OCI-LY3 (cell line): ENCODE results near the gene PRDM2.

Experiments used
- H2AFZ ChIP-seq: fragments of 200-600, 300-600 bp; shearing (Covaris generic); 2 replicates; pipeline ENCODE4 v1.6.0; 2014; ENCODE audit warnings: antibody characterized with exemption, low read depth, low read length
- H3K27ac ChIP-seq: fragments of 200-600, 300-600 bp; sonication (generic); 2 replicates; pipeline ENCODE4 v1.5.1; 2014; ENCODE audit warnings: mild to moderate bottlenecking, low read length, moderate library complexity, mixed read lengths
- H3K27me3 ChIP-seq: fragments of 200-600, 300-600 bp; sonication (generic); 2 replicates; pipeline ENCODE4 v1.6.1; 2014; ENCODE audit warnings: low read depth, low read length, mixed read lengths
- H3K36me3 ChIP-seq: fragments of 200-600, 300-600 bp; sonication (generic); replicated peaks from 2 replicates; pipeline ENCODE3; 2014; ENCODE audit warnings: low read depth, low read length, mixed read lengths
- H3K4me1 ChIP-seq: fragments of 300-600, 200-600 bp; sonication (generic); 2 replicates; pipeline ENCODE4 v1.6.1; 2014; ENCODE audit warnings: low read length, mixed read lengths
- H3K4me2 ChIP-seq: fragments of 200-600, 300-600 bp; sonication (generic); 2 replicates; pipeline ENCODE4 v1.6.1; 2014; ENCODE audit warnings: low read length, mixed read lengths
- H3K4me3 ChIP-seq: fragments of 300-600, 200-600 bp; sonication (generic); 2 replicates; pipeline ENCODE4 v1.5.1; 2014; ENCODE audit warnings: antibody characterized with exemption, mild to moderate bottlenecking, low read length, moderate library complexity
- H3K79me2 ChIP-seq: fragments of 300-600, 200-600 bp; shearing (Covaris generic); 2 replicates; pipeline ENCODE4 v1.6.1; 2014; ENCODE audit warnings: mild to moderate bottlenecking, low read length, mixed read lengths
- H3K9ac ChIP-seq: fragments of 300-600, 200-600 bp; shearing (Covaris generic); 2 replicates; pipeline ENCODE4 v1.6.0; 2014; ENCODE audit warnings: mild to moderate bottlenecking, low read length, moderate library complexity
- H3K9me3 ChIP-seq: fragments of 200-600, 300-600 bp; shearing (Covaris generic); 2 replicates; pipeline ENCODE4 v1.6.1; 2014; ENCODE audit warnings: low read length, mixed read lengths; ENCODE audit not compliant: insufficient read depth
- H4K20me1 ChIP-seq: fragments of 200-600, 300-600 bp; sonication (generic); 2 replicates; pipeline ENCODE4 v1.6.1; 2016; ENCODE audit warnings: low read length, mixed read lengths; ENCODE audit not compliant: insufficient read depth
- EZH2phosphoT487 ChIP-seq: fragments of 200-600 bp; shearing (Covaris generic); IDR thresholded peaks from 2 replicates; pipeline ENCODE4 v1.6.1; 2018; ENCODE audit warnings: antibody characterized with exemption, mixed run types, low read depth
- TF ChIP-seq, protein P1 (sequence below): fragments of 200-600, 300-600 bp; sonication (generic); IDR thresholded peaks from 2 replicates; pipeline ENCODE4 v1.5.1; 2014; ENCODE audit warnings: antibody characterized with exemption, low read length, low read depth

Gene PRDM2

DNA sequence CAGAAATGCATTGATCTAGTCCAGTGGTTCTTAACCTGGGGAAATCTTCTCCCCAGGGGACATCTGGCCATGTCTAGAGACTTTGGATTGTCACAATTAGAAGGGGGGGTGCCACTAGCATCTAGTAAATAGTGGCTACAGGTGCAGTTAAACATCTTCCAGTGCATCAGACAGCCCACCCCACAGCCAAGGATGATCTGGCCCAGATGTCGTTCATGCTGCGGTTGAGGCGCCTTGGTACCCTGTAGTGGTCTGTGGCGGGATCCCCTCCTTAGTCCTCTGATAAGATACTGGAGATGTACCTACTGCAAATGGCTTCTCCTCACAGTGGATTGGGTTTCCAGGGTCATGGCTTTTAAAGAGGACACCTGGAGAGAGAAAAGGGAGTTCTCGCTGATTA, 69.8 kb downstream of the PRDM2 start:
- no peak overlapping the region for H3K9ac ChIP-seq
- H3K27me3 ChIP-seq: no peaks in the 10 kb centered on the region
- H3K4me3 ChIP-seq: no peak overlapping the region
- no peak overlapping the region for H3K27ac ChIP-seq
- H3K79me2 ChIP-seq: peaks cover 98% of the 10 kb centered on the region
- peaks cover 75% of the 10 kb centered on the region for H4K20me1 ChIP-seq
- H3K4me1 ChIP-seq: peaks cover 4% of the 10 kb centered on the region; the same call in 1 of the 2 replicates
- H3K36me3 ChIP-seq: peaks cover 45% of the 10 kb centered on the region
- H3K4me2 ChIP-seq: no peak overlapping the region
- TF ChIP-seq EZH2phosphoT487: no peak
- TF ChIP-seq, protein P1, sequence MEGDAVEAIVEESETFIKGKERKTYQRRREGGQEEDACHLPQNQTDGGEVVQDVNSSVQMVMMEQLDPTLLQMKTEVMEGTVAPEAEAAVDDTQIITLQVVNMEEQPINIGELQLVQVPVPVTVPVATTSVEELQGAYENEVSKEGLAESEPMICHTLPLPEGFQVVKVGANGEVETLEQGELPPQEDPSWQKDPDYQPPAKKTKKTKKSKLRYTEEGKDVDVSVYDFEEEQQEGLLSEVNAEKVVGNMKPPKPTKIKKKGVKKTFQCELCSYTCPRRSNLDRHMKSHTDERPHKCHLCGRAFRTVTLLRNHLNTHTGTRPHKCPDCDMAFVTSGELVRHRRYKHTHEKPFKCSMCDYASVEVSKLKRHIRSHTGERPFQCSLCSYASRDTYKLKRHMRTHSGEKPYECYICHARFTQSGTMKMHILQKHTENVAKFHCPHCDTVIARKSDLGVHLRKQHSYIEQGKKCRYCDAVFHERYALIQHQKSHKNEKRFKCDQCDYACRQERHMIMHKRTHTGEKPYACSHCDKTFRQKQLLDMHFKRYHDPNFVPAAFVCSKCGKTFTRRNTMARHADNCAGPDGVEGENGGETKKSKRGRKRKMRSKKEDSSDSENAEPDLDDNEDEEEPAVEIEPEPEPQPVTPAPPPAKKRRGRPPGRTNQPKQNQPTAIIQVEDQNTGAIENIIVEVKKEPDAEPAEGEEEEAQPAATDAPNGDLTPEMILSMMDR: no peak
- no peak overlapping the region for H2AFZ ChIP-seq
- H3K9me3 ChIP-seq: no peaks in the 10 kb centered on the region

DNA sequence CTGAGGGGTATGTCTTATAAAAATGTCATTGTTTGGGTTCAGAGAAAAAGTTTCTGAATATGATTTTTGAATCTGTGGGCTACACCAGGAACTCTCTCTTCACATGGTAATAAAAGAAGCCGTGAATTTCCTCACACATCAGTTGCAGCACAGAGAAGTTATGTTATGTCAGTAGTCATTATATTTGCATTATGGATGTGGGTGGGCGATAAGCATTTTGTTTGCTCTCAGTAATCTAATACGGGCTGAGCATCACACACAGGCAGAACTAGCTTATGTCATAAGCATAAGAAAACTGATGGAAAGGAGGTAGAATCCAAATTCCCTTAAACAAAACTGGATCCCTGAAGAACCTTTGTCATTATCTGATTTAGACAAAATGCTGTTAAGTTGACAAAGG, 70.8 kb downstream of the PRDM2 start:
- H3K4me3 ChIP-seq: no peak overlapping the region
- H3K9ac ChIP-seq: no peak overlapping the region
- H3K79me2 ChIP-seq: peaks cover 98% of the 10 kb centered on the region
- peaks cover 47% of the 10 kb centered on the region for H3K36me3 ChIP-seq
- no peak overlapping the region for H3K4me2 ChIP-seq
- peaks cover 72% of the 10 kb centered on the region for H4K20me1 ChIP-seq
- no peak overlapping the region for H2AFZ ChIP-seq
- H3K9me3 ChIP-seq: no peaks in the 10 kb centered on the region
- TF ChIP-seq EZH2phosphoT487: no peak
- TF ChIP-seq, protein P1: no peak
- peaks cover 6% of the 10 kb centered on the region; the same call in 1 of the 2 replicates for H3K4me1 ChIP-seq
- no peaks in the 10 kb centered on the region for H3K27me3 ChIP-seq
- H3K27ac ChIP-seq: no peak overlapping the region

DNA sequence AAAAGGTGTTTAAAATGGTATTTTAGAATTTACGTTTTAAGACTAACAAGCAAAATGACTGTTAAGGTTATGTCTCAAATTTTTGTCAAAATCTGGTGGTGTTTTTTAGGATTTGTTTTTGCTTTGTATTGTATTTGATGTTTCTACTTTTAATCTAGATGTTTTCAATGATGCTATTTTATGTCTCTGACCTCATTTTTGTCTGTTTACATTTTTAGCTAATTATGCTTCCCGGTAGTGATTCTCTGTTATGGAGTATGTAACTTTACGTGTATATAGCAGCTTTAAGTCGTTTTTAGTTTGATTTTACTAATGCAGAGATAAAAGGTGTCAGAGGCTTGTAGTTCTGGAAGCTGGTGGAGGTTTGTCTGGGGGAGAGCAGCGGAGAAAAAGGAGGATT, 71.8 kb downstream of the PRDM2 start:
- Histone ChIP-seq H4K20me1 (peaks cover 71% of the 10 kb centered on the region), H3K4me1 (peaks cover 14% of the 10 kb centered on the region), H3K9me3 (no peaks in the 10 kb centered on the region), H3K27me3 (no peaks in the 10 kb centered on the region), H3K27ac (no peak overlapping the region), H3K4me2 (no peak overlapping the region), H3K36me3 (peaks cover 52% of the 10 kb centered on the region), H3K4me3 (no peak overlapping the region), H3K9ac (no peak overlapping the region), H3K79me2 (peaks cover 98% of the 10 kb centered on the region), H2AFZ (no peak overlapping the region)
- TF ChIP-seq EZH2phosphoT487: no peak
- TF ChIP-seq, protein P1: no peak

DNA sequence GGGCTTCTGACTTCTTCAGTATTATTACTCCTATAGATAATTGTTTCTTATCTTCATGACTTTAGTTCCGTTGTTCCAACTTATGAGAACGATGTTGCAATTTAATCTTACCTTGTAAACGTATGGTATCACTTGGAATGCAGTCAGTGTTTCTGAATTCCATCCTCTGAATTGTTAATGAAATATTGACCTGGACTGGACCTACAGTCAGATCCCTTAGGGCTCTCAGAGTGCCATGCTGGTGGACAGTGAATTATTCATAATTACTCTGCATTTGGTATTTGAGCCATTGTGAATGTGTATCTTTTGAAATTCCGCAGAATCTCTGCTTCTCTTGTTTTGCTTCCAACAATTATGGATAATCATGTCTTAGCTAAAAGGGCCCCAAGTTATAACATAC, 72.3 kb downstream of the PRDM2 start:
- peaks cover 57% of the 10 kb centered on the region for H3K36me3 ChIP-seq
- no peaks in the 10 kb centered on the region for H3K9me3 ChIP-seq
- H3K4me1 ChIP-seq: peaks cover 19% of the 10 kb centered on the region
- peaks cover 72% of the 10 kb centered on the region for H4K20me1 ChIP-seq
- no peak overlapping the region for H3K9ac ChIP-seq
- peaks cover 98% of the 10 kb centered on the region for H3K79me2 ChIP-seq
- no peak overlapping the region for H3K27ac ChIP-seq
- no peak overlapping the region for H2AFZ ChIP-seq
- no peak overlapping the region for H3K4me3 ChIP-seq
- no peak overlapping the region for H3K4me2 ChIP-seq
- TF ChIP-seq EZH2phosphoT487: no peak
- TF ChIP-seq, protein P1: no peak
- no peaks in the 10 kb centered on the region for H3K27me3 ChIP-seq
